HCEC 1CT (cell line): Measurements from ENCODE around the gene AURKAIP1.
"Not testable (repeated sequence)": the region's sequence is repeated elsewhere in the genome, so short reads cannot be mapped to it uniquely, and the experiment has no call there.

Experiments
- DNase-seq: peaks from one replicate; pipeline ENCODE4 v3.0.0-alpha.2; 2017

AURKAIP1 gene

GRCh38 chr1:1385339-1385738, 10.3 kb upstream of the AURKAIP1 start:
- DNase-seq, result not testable (repeated sequence)

GRCh38 chr1:1381294-1381693, 6.3 kb upstream of the AURKAIP1 start:
- no peak for DNase-seq

GRCh38 chr1:1380860-1381259, 5.9 kb upstream of the AURKAIP1 start:
- no peak for DNase-seq

- no peak for DNase-seq
These were observed 2.7 kb upstream of the AURKAIP1 start for GRCh38 chr1:1377540-1378205.

- DNase-seq, result no peak
These were observed 1.7 kb upstream of the AURKAIP1 start for GRCh38 chr1:1376551-1377226.

- DNase-seq, result no peak
These were observed 448 bp downstream of the AURKAIP1 start for GRCh38 chr1:1374589-1374928.

GRCh38 chr1:1373815-1374588, 1.0 kb downstream of the AURKAIP1 start:
- no peak for DNase-seq

GRCh38 chr1:1373051-1373814, 1.8 kb downstream of the AURKAIP1 start:
- DNase-seq, result no peak

GRCh38 chr1:1371746-1372711, 3.0 kb downstream of the AURKAIP1 start:
- DNase-seq, result peak; percentile 42

GRCh38 chr1:1371364-1371745, 3.7 kb downstream of the AURKAIP1 start:
- no peak for DNase-seq

- no peak for DNase-seq
These were observed 4.2 kb downstream of the AURKAIP1 start for GRCh38 chr1:1370771-1371300.

GRCh38 chr1:1370094-1370493, 4.9 kb downstream of the AURKAIP1 start:
- DNase-seq, result not testable (repeated sequence)

GRCh38 chr1:1367315-1367714, 7.7 kb downstream of the AURKAIP1 start:
- no peak for DNase-seq

GRCh38 chr1:1366699-1367066, 8.3 kb downstream of the AURKAIP1 start:
- DNase-seq, result no peak

- DNase-seq, result no peak
These were observed 8.9 kb downstream of the AURKAIP1 start for GRCh38 chr1:1365875-1366698.

- DNase-seq, result no peak
These were observed 10.7 kb downstream of the AURKAIP1 start for GRCh38 chr1:1364266-1364665.

GRCh38 chr1:1361982-1362423, 13.0 kb downstream of the AURKAIP1 start:
- DNase-seq, result peak; percentile 87

- no peak for DNase-seq
These were observed 13.6 kb downstream of the AURKAIP1 start for GRCh38 chr1:1361233-1361981.

- DNase-seq, result peak; percentile 97
These were observed 14.4 kb downstream of the AURKAIP1 start for GRCh38 chr1:1360506-1361169.
